Epithelial cell of esophagus (primary cell): ENCODE results near the gene GABBR2.

Source experiments
- DNase-seq: peaks from one replicate; pipeline ENCODE4 v3.0.0; 2010; ENCODE audit warnings: low read depth
- H3K4me3 ChIP-seq: 2 replicates; pipeline ENCODE4 v1.5.1; 2011; ENCODE audit warnings: mild to moderate bottlenecking, low read length, control low read depth
- CTCF ChIP-seq: IDR thresholded peaks from 2 replicates; pipeline ENCODE4 v1.5.1; 2011; ENCODE audit warnings: low read depth, mild to moderate bottlenecking, low read length, control low read depth, inconsistent platforms; ENCODE audit not compliant: insufficient read depth; ENCODE audit errors: missing control alignments

The GABBR2 gene

GRCh38 chr9:98412101-98412842, 296.5 kb downstream of the GABBR2 start:
- no peak for TF ChIP-seq CTCF
- DNase-seq = no peak
- H3K4me3 ChIP-seq = no peak overlapping the region

DNA sequence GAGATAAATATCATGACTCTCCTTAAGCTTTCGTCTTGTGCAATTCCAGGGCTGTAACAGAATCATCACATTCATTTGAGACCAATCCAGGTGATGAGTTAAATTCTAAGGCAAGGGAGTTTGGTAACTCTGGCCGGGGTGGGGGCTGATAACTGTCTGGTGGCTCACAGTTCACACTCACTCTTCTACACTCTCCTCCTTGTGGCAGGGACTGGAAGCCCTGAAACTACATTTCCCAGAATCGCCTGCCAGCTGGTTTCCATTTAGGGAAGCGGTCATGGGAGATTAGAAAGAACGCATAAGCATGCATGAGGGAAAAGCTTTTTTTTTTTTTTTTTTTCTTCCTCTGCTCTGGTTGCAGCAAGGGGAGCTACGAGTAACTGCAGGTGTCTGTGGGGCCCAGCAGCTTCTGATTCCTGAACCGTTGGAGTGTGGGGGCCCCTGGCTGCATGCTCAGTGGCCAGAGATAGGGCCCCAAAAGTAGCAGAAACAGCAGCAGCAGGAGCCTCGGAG, 298.5 kb downstream of the GABBR2 start:
- TF ChIP-seq CTCF = peak; percentile 32
- DNase-seq = peak; percentile 54

DNA sequence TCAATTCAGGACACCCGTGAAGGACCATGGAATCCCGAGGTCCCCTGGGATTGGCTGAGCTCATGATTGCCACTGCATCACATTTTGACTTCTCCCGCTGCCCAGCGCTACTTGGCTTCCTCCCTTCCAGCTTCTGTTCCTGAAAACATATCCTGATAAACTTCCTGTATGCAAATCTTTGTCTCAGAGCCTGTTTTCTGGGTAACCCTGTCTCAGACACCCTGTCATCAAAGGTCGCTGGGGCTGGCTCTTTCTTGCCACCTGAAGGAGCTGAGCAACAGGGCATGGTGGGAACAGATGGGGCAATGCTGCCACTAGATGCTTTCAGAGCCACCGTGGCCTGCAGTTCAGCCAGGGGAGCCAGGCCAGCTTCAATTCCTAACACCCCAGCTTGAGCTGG, 299.0 kb downstream of the GABBR2 start:
- no peak overlapping the region for H3K4me3 ChIP-seq
- no peak for DNase-seq
- TF ChIP-seq CTCF = no peak

More for the DNA sequence above, 298.5 kb downstream of the GABBR2 start:
- no peak overlapping the region for H3K4me3 ChIP-seq

DNA sequence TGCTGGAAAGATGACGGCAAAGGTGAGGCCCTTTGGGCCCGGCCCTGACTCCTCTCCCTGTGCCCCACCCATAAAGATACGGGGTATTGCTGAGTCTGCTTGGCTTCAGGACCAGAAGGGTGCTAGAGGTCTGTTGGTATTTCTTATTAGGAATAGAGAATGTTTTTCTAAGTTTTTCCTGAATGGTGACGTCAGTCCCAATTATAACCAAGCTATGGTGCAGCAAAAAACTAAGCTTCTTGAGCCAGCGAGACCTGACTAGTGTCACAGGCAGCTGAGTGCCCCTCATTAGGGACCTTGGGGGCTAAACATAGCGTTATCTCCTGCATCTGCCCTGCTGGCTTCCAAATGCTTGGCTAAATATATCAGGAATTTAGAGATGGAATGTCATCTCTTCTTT, 302.3 kb downstream of the GABBR2 start:
- DNase-seq = no peak
- no peak overlapping the region for H3K4me3 ChIP-seq
- TF ChIP-seq CTCF = no peak

GRCh38 chr9:98404237-98404636, 304.5 kb downstream of the GABBR2 start:
- no peak for TF ChIP-seq CTCF

DNA sequence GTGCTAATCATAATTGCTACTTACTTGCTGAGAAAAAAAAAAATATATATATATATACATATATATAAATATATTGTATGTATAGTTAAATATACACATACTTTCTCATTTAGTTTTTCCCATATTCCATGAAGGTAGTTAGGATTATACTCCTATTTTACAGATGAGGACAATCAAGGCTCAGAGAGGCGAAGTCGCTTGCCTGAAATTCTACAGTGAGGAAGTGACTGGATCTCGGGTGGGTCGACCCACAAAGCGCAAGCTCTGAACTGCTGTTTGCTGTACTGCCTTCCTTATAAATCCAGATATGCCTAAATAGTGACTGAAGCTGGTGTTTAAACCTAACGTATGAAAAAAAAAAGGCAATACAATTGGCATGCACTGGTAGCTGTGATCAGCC, 305.0 kb downstream of the GABBR2 start:
- TF ChIP-seq CTCF = no peak
- DNase-seq = no peak
- H3K4me3 ChIP-seq = no peak overlapping the region

More at GRCh38 chr9:98404237-98404636, 304.5 kb downstream of the GABBR2 start:
- H3K4me3 ChIP-seq = no peak overlapping the region
- DNase-seq = no peak

GRCh38 chr9:98402019-98402840, 306.5 kb downstream of the GABBR2 start:
- no peak for TF ChIP-seq CTCF
- no peak for DNase-seq
- no peak overlapping the region for H3K4me3 ChIP-seq
